Measurements from ENCODE around the gene RRM2.

The RRM2 gene

GRCh38 chr2:10158681-10159080, 36.1 kb downstream of the RRM2 start:
- no peak for DNase-seq (ENCODE audit: low read depth in 1 of 2, low spot score in 1 of 2)
- H3K27me3 ChIP-seq (ENCODE audit: insufficient read depth, poor library complexity, severe bottlenecking), result no peaks in the 10 kb centered on the region
- no peak overlapping the region for H3K27ac ChIP-seq (replicated peaks)
- no peak overlapping the region for H3K4me3 ChIP-seq (replicated peaks; ENCODE audit: insufficient read depth, low read length)
- TF ChIP-seq, protein P1, sequence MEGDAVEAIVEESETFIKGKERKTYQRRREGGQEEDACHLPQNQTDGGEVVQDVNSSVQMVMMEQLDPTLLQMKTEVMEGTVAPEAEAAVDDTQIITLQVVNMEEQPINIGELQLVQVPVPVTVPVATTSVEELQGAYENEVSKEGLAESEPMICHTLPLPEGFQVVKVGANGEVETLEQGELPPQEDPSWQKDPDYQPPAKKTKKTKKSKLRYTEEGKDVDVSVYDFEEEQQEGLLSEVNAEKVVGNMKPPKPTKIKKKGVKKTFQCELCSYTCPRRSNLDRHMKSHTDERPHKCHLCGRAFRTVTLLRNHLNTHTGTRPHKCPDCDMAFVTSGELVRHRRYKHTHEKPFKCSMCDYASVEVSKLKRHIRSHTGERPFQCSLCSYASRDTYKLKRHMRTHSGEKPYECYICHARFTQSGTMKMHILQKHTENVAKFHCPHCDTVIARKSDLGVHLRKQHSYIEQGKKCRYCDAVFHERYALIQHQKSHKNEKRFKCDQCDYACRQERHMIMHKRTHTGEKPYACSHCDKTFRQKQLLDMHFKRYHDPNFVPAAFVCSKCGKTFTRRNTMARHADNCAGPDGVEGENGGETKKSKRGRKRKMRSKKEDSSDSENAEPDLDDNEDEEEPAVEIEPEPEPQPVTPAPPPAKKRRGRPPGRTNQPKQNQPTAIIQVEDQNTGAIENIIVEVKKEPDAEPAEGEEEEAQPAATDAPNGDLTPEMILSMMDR (IDR thresholded peaks at IDR 0.05; ENCODE audit: insufficient read depth, low read length), result no peak
- TF ChIP-seq GABPA (IDR thresholded peaks at IDR 0.05; ENCODE audit: low read depth) (no peak), SPI1 (IDR thresholded peaks at IDR 0.05; ENCODE audit: borderline replicate concordance, low read depth) (no peak), POLR2AphosphoS5 (IDR thresholded peaks at IDR 0.05; ENCODE audit: low read depth) (no peak)
- TF ChIP-seq, protein P2, sequence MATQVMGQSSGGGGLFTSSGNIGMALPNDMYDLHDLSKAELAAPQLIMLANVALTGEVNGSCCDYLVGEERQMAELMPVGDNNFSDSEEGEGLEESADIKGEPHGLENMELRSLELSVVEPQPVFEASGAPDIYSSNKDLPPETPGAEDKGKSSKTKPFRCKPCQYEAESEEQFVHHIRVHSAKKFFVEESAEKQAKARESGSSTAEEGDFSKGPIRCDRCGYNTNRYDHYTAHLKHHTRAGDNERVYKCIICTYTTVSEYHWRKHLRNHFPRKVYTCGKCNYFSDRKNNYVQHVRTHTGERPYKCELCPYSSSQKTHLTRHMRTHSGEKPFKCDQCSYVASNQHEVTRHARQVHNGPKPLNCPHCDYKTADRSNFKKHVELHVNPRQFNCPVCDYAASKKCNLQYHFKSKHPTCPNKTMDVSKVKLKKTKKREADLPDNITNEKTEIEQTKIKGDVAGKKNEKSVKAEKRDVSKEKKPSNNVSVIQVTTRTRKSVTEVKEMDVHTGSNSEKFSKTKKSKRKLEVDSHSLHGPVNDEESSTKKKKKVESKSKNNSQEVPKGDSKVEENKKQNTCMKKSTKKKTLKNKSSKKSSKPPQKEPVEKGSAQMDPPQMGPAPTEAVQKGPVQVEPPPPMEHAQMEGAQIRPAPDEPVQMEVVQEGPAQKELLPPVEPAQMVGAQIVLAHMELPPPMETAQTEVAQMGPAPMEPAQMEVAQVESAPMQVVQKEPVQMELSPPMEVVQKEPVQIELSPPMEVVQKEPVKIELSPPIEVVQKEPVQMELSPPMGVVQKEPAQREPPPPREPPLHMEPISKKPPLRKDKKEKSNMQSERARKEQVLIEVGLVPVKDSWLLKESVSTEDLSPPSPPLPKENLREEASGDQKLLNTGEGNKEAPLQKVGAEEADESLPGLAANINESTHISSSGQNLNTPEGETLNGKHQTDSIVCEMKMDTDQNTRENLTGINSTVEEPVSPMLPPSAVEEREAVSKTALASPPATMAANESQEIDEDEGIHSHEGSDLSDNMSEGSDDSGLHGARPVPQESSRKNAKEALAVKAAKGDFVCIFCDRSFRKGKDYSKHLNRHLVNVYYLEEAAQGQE (IDR thresholded peaks at IDR 0.05; ENCODE audit: insufficient replicate concordance, low read depth), result no peak

- DNase-seq (ENCODE audit: low read depth in 1 of 2, low spot score in 1 of 2), result no peak
- Histone ChIP-seq H3K27me3 (ENCODE audit: insufficient read depth, poor library complexity, severe bottlenecking) (no peaks in the 10 kb centered on the region), H3K4me3 (replicated peaks; ENCODE audit: insufficient read depth, low read length) (no peak overlapping the region), H3K27ac (replicated peaks) (no peak overlapping the region)
- TF ChIP-seq, protein P1 (IDR thresholded peaks at IDR 0.05; ENCODE audit: insufficient read depth, low read length), result no peak
- no peak for TF ChIP-seq POLR2AphosphoS5 (IDR thresholded peaks at IDR 0.05; ENCODE audit: low read depth)
- no peak for TF ChIP-seq SPI1 (IDR thresholded peaks at IDR 0.05; ENCODE audit: borderline replicate concordance, low read depth)
- TF ChIP-seq, protein P2 (IDR thresholded peaks at IDR 0.05; ENCODE audit: insufficient replicate concordance, low read depth), result no peak
- TF ChIP-seq GABPA (IDR thresholded peaks at IDR 0.05; ENCODE audit: low read depth), result no peak
Measured at GRCh38 chr2:10159086-10159485, 36.5 kb downstream of the RRM2 start.

- no peaks in the 10 kb centered on the region for H3K27me3 ChIP-seq (ENCODE audit: insufficient read depth, poor library complexity, severe bottlenecking)
- TF ChIP-seq SPI1 (IDR thresholded peaks at IDR 0.05; ENCODE audit: borderline replicate concordance, low read depth), result no peak
- no peak for TF ChIP-seq POLR2AphosphoS5 (IDR thresholded peaks at IDR 0.05; ENCODE audit: low read depth)
- no peak for TF ChIP-seq GABPA (IDR thresholded peaks at IDR 0.05; ENCODE audit: low read depth)
- TF ChIP-seq, protein P1 (IDR thresholded peaks at IDR 0.05; ENCODE audit: insufficient read depth, low read length), result no peak
- H3K4me3 ChIP-seq (replicated peaks; ENCODE audit: insufficient read depth, low read length), result no peak overlapping the region
- H3K27ac ChIP-seq (replicated peaks), result no peak overlapping the region
- DNase-seq (ENCODE audit: low read depth in 1 of 2, low spot score in 1 of 2), result no peak
Measured at GRCh38 chr2:10159581-10160131, 37.1 kb downstream of the RRM2 start.
